Skeletal muscle satellite cell (primary cell): Measurements from ENCODE around the gene SYNE2.
"Not testable (repeated sequence)": the region's sequence is repeated elsewhere in the genome, so short reads cannot be mapped to it uniquely, and the experiment has no call there.

Source experiments
- H3K27me3 ChIP-seq: 2 replicates; pipeline ENCODE4 v1.7.0; 2013; ENCODE audit warnings: low read length; ENCODE audit not compliant: control insufficient read depth, insufficient read depth
- H3K36me3 ChIP-seq: 2 replicates; pipeline ENCODE4 v1.7.0; 2013; ENCODE audit warnings: mild to moderate bottlenecking, control low read depth, low read length; ENCODE audit not compliant: insufficient read depth
- H3K4me1 ChIP-seq: 2 replicates; pipeline ENCODE4 v1.7.0; 2013; ENCODE audit warnings: low read length; ENCODE audit not compliant: control insufficient read depth, insufficient read depth
- H3K4me2 ChIP-seq: 2 replicates; pipeline ENCODE4 v1.7.0; 2013; ENCODE audit warnings: mild to moderate bottlenecking, low read length
- H3K4me3 ChIP-seq: 2 replicates; pipeline ENCODE4 v1.7.0; 2013; ENCODE audit warnings: low read length
- H3K9ac ChIP-seq: 2 replicates; pipeline ENCODE4 v1.7.0; 2013; ENCODE audit warnings: mild to moderate bottlenecking, low read depth, low read length, moderate library complexity
- H3K9me3 ChIP-seq: replicated peaks from 2 replicates; pipeline ENCODE4 v1.7.0; 2013; ENCODE audit warnings: mild to moderate bottlenecking, control low read depth, low read length

Gene SYNE2

GRCh38 chr14:64170181-64170580 is 317.4 kb downstream of the SYNE2 start:
- H3K4me2 ChIP-seq, result no peak overlapping the region
- peaks cover 5% of the 10 kb centered on the region for H3K36me3 ChIP-seq
- peaks cover 3% of the 10 kb centered on the region for H3K4me1 ChIP-seq
- H3K9me3 ChIP-seq, result no peaks in the 10 kb centered on the region
- H3K4me3 ChIP-seq, result no peak overlapping the region
- H3K9ac ChIP-seq, result no peak overlapping the region
- no peaks in the 10 kb centered on the region for H3K27me3 ChIP-seq

DNA sequence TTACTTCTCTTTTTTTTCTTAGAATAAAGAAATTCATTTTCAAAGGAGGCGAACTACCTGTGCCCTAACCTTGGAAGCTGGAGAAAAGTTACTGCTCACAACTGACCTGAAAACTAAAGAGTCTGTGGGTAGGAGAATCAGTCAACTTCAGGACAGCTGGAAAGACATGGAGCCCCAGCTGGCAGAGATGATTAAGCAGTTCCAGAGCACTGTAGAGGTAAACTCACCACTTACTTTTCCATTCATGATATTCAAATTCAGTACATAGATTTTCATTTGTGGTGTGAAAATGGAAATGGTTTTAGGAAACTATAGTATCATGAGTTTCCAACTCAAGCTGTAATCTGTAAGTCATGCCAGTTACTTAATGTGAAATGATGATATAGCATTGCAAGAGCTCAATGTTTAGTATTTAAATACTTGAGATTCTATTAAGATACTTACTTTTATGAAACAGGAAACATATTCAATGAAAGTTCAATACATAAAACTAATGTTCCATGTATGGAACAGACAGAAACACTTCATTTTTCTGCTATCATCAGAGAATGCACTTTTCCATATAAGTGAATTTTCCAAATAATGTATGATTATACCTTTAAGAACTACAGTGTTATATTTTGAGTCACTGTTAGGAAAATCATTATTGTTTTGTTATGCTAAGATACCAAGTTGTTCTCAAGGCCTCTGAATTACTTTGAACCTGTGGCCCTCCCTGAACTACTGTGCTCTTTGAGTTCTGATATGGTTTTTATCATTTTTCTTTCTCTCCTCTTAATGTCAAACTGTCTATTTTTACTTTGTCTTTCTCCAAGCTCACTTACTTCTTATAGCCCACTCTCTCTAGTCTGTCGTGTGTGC is 322.3 kb downstream of the SYNE2 start:
- H3K4me1 ChIP-seq, result no peaks in the 10 kb centered on the region
- no peaks in the 10 kb centered on the region for H3K27me3 ChIP-seq
- no peak overlapping the region for H3K4me2 ChIP-seq
- H3K9me3 ChIP-seq, result no peaks in the 10 kb centered on the region
- no peak overlapping the region for H3K9ac ChIP-seq
- peaks cover 4% of the 10 kb centered on the region for H3K36me3 ChIP-seq
- no peak overlapping the region for H3K4me3 ChIP-seq

DNA sequence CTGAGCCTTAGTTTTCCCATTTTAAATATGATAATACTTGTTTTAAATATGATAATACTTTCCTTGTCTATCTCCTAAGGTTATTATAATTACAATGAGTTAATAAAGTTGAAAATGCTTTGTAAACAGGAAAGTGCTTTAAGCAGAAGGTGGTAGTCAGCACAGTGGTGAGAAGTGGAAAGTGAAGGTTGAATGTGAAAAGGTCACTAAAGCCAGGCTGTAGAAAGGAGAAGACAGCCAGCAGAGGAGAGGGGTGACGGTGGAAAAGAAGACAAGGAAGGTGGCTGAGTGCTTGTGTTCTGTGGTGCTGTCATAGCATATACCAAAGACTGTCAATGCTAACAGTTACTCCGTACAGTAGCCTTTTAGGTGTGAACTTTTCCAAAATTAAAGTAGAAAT is 323.5 kb downstream of the SYNE2 start:
- no peaks in the 10 kb centered on the region for H3K4me1 ChIP-seq
- H3K27me3 ChIP-seq, result no peaks in the 10 kb centered on the region
- no peak overlapping the region for H3K4me2 ChIP-seq
- H3K9me3 ChIP-seq, result no peaks in the 10 kb centered on the region
- no peak overlapping the region for H3K9ac ChIP-seq
- no peak overlapping the region for H3K4me3 ChIP-seq
- H3K36me3 ChIP-seq, result no peaks in the 10 kb centered on the region

GRCh38 chr14:64178814-64179213 is 326.0 kb downstream of the SYNE2 start:
- Histone ChIP-seq H3K4me1 (no peaks in the 10 kb centered on the region), H3K27me3 (no peaks in the 10 kb centered on the region), H3K36me3 (no peaks in the 10 kb centered on the region), H3K9me3 (no peaks in the 10 kb centered on the region), H3K9ac (no peak overlapping the region), H3K4me3 (no peak overlapping the region), H3K4me2 (no peak overlapping the region)

DNA sequence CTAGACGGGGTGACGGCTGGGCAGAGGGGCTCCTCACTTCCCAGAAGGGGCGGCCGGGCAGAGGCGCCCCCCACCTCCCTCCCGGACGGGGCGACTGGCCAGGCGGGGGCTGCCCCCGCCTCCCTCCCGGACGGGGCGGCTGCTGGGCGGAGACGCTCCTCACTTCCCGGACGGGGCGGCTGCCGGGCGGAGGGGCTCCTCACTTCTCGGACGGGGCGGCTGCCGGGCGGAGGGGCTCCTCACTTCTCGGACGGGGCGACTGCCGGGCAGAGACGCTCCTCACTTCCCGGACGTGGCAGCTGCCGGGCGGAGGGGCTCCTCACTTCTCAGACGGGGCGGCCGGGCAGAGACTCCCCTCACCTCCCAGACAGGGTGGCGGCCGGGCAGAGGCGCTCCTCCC is 330.1 kb downstream of the SYNE2 start:
- H3K9me3 ChIP-seq, H3K27me3 ChIP-seq, H3K4me1 ChIP-seq, H3K4me2 ChIP-seq, H3K36me3 ChIP-seq, H3K4me3 ChIP-seq, H3K9ac ChIP-seq: not testable (repeated sequence)

DNA sequence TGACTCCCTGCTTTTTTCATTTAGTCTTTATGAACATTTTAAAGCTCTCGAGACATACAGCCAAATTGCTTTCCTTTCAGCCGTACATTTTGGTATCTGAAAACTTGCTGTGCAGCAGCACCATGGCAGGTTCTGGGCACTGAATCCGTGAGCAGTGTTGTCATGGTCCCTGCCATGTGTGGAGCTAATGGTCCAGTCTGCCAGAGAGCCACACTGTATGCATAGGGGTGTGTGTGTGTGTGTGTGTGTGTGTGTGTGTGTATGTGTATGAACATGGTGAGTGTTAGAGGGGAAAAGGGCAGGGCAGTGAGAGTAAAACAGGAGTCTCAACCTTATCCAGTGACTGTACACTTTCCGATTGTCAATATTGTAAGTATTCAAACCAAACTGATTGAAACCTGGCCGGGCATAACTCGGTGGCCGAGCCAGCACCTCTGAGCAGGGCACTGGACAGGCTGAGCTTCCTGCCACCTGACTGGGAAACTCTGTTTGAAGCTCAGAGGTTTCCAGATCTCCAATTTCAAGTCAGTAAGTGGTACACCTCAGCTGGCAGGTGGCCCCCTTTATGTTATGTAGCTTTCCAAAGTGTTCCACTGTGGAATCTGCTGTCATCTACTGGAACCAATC is 331.4 kb downstream of the SYNE2 start:
- no peaks in the 10 kb centered on the region for H3K4me1 ChIP-seq
- no peaks in the 10 kb centered on the region for H3K27me3 ChIP-seq
- no peaks in the 10 kb centered on the region for H3K9me3 ChIP-seq
- no peaks in the 10 kb centered on the region for H3K36me3 ChIP-seq
- H3K9ac ChIP-seq, result no peak overlapping the region
- H3K4me2 ChIP-seq, result no peak overlapping the region
- no peak overlapping the region for H3K4me3 ChIP-seq

DNA sequence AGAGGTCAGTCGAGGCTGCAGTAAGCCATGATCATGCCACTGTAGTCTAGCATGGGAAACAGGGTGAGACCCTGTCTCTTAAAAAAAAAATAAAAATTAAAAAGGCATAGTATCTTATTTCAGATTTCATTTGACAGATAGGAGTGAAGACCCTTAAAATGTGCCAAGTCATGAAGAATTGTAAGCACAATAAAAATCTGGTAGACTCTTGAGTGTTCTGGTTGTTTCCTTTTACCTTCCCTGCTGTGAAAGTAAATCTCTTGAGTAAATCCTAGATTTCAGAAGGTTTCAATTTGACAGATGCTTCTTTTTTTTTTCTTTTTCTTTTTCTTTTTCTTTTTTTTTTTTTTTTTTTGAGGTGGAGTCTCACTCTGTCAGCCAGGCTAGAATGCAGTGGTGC is 332.4 kb downstream of the SYNE2 start:
- Histone ChIP-seq H3K9me3 (no peaks in the 10 kb centered on the region), H3K27me3 (no peaks in the 10 kb centered on the region), H3K36me3 (no peaks in the 10 kb centered on the region), H3K4me2 (no peak overlapping the region), H3K9ac (no peak overlapping the region), H3K4me1 (no peaks in the 10 kb centered on the region), H3K4me3 (no peak overlapping the region)

DNA sequence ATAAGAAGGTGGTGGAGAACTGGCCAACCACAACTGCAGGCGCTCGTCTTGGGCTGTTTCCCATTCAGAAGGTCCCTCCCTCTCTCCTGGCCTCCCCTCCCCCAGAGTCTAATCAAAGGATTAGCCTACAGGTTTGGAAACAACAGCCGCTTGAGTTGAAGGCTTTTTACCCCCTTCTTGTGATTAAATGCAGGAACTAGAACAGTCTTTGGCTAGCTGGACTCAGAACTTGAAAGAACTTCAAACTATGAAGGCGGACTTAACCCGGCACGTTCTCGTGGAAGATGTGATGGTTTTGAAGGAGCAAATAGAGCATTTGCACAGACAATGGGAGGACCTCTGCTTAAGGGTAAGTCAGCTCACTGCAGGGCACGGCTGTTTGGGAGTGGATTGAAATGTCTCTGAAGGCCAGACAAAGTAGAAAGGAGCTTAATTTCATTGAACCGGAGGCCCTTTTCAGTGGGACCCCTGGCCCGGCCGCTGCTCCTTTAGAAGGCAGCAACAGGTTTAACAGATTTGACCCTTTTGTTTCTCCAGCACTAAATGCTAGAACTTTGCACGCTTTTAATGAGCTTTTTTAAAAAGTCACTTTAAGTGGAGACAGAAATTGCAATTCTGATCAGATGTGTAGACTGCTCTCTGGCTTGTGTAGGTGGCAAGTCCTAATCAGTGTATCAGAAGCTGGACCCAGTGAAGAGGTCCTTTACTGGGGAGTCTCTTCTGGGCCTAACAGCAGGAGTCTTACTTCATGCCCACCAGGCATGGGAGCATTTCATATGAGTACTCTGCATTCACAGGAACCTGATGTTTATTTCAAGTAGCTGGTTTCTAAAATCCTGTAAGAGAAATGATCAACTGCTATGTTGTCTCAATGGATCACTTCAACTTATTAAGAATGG is 333.7 kb downstream of the SYNE2 start:
- Histone ChIP-seq H3K36me3 (no peaks in the 10 kb centered on the region), H3K4me2 (no peak overlapping the region), H3K9ac (no peak overlapping the region), H3K27me3 (no peaks in the 10 kb centered on the region), H3K4me3 (no peak overlapping the region), H3K4me1 (no peaks in the 10 kb centered on the region), H3K9me3 (no peaks in the 10 kb centered on the region)

DNA sequence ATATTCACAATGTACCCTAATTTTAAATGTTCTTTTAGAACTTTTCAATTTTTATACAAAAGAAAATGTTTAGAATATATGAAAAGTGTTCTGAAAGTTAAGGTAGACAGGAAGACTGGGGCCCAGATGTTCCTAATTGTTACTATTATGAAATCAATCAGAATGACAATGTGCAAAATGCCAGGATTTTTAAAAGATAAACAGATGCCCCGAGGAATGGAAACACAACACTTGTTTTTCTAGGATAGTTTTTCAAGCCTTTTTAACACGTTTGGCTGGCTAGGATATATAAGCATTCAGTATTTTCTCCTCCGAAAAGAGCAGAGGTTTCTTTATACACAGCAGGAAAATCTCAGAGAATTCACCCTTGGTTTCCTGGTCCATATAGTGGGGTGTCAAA is 334.5 kb downstream of the SYNE2 start:
- Histone ChIP-seq H3K4me2 (no peak overlapping the region), H3K4me1 (peaks cover 4% of the 10 kb centered on the region), H3K4me3 (no peak overlapping the region), H3K27me3 (no peaks in the 10 kb centered on the region), H3K9ac (no peak overlapping the region), H3K36me3 (no peaks in the 10 kb centered on the region), H3K9me3 (no peaks in the 10 kb centered on the region)

DNA sequence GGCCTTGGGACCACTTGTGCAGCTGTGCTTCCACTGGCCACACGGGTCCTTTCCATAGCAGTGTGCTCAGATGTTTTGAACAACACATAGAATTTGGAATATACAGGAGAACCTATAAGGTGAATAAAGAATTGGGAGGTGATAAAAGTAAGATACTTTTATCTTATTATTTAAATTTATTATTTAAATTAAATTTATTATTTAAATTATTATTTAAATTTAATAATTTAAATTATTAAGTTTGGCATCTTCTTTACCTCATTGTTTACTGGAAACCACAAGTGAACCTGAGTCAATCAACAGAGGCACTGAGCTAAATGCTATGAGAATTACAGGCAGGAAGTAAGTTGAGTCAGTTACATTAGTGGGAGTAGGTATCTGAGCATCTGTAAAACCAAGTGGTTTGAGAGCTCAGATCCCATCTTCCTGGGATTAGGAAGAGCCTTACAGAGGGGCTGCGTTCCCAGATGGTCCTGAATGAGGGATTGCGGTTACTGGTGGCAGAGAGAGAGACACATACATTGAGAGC is 338.2 kb downstream of the SYNE2 start:
- H3K9me3 ChIP-seq, result no peaks in the 10 kb centered on the region
- H3K36me3 ChIP-seq, result no peaks in the 10 kb centered on the region
- no peak overlapping the region for H3K4me3 ChIP-seq
- peaks cover 7% of the 10 kb centered on the region for H3K4me1 ChIP-seq
- H3K4me2 ChIP-seq, result no peak overlapping the region
- no peak overlapping the region for H3K9ac ChIP-seq
- H3K27me3 ChIP-seq, result no peaks in the 10 kb centered on the region

- H3K9me3 ChIP-seq, result no peaks in the 10 kb centered on the region
- no peak overlapping the region for H3K4me2 ChIP-seq
- no peaks in the 10 kb centered on the region for H3K27me3 ChIP-seq
- H3K36me3 ChIP-seq, result no peaks in the 10 kb centered on the region
- no peak overlapping the region for H3K9ac ChIP-seq
- H3K4me1 ChIP-seq, result peaks cover 7% of the 10 kb centered on the region
- H3K4me3 ChIP-seq, result no peak overlapping the region
Observed at GRCh38 chr14:64191756-64192155, 339.0 kb downstream of the SYNE2 start.
